Neural cell (in vitro differentiated cells): ENCODE data around the gene ARL17B.
"Not testable (repeated sequence)": the region's sequence is repeated elsewhere in the genome, so short reads cannot be mapped to it uniquely, and the experiment has no call there.

ENCODE experiments used
- EP300 ChIP-seq: fragments of 450-650 bp; conservative IDR thresholded peaks from 2 replicates; pipeline ENCODE4 v1.6.1; 2014; ENCODE audit warnings: antibody characterized with exemption, mild to moderate bottlenecking, moderate library complexity; ENCODE audit not compliant: poor library complexity, severe bottlenecking
- EZH2 ChIP-seq: fragments of 200-600, 300-800 bp; shearing (Covaris generic), sonication (generic); IDR thresholded peaks from 2 replicates; pipeline ENCODE4 v1.6.1; 2014; ENCODE audit warnings: antibody characterized with exemption, low read length, borderline replicate concordance, mild to moderate bottlenecking; ENCODE audit not compliant: insufficient read depth, poor library complexity, severe bottlenecking
- POLR2AphosphoS5 ChIP-seq: IDR thresholded peaks from 2 replicates; pipeline ENCODE4 v1.6.1; 2012
- TAF1 ChIP-seq: IDR thresholded peaks from 2 replicates; pipeline ENCODE4 v1.6.1; 2012; ENCODE audit warnings: low read depth
- TF ChIP-seq, protein P1 (sequence below): fragments of 450-650 bp; IDR thresholded peaks from 2 replicates; pipeline ENCODE4 v1.5.1; 2014; ENCODE audit warnings: antibody characterized with exemption, mild to moderate bottlenecking, moderate library complexity; ENCODE audit not compliant: poor library complexity, severe bottlenecking

DNA sequence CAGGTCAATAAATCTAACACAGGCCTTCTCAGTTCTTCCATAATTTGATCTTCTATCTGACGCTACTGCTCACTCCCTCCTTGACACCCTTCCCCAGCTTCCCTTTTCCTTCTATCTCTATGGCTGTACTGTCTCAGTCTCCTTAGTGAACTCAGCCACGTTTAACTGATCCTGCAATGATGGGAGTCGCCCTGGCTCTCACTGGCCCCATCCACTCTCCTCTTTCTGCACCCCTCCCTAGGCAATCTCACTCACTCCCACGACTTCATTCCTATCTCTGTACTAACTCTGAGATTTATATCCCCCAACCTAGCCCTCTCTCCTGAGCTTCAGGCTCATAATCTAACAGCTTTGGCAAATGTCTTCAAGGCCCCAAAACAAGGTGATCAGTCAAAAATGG, 7.7 kb downstream of the ARL17B start:
- not testable (repeated sequence) for TF ChIP-seq EP300, POLR2AphosphoS5, TAF1, EZH2
- TF ChIP-seq, protein P1, sequence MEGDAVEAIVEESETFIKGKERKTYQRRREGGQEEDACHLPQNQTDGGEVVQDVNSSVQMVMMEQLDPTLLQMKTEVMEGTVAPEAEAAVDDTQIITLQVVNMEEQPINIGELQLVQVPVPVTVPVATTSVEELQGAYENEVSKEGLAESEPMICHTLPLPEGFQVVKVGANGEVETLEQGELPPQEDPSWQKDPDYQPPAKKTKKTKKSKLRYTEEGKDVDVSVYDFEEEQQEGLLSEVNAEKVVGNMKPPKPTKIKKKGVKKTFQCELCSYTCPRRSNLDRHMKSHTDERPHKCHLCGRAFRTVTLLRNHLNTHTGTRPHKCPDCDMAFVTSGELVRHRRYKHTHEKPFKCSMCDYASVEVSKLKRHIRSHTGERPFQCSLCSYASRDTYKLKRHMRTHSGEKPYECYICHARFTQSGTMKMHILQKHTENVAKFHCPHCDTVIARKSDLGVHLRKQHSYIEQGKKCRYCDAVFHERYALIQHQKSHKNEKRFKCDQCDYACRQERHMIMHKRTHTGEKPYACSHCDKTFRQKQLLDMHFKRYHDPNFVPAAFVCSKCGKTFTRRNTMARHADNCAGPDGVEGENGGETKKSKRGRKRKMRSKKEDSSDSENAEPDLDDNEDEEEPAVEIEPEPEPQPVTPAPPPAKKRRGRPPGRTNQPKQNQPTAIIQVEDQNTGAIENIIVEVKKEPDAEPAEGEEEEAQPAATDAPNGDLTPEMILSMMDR: not testable (repeated sequence)
